Thyroid gland (tissue), 4 donors: ENCODE measurements around the gene STAG1. TPM values are rescaled to one million over a fixed set of nuclear protein-coding genes. Genes with fewer than 3 reads are reported as not detected.
A peak's percentile ranks its signal among the peaks of the same experiment; 100 is the strongest.

Source experiments
- DNase-seq, 2 donors: peaks; one replicate each; pipeline ENCODE4 v3.0.0-alpha.2; 2019
- H3K27ac ChIP-seq, 3 donors: fragments of 200-600 bp; sonication (generic); 1 replicate in 2 of 3; 2 replicates in 1 of 3; pipeline ENCODE4 v1.5.1; 2016 to 2019; ENCODE audit warnings: mild to moderate bottlenecking in 1 of 3, moderate library complexity in 1 of 3
- H3K27me3 ChIP-seq: fragments of 200-600 bp; sonication (generic); one replicate; pipeline ENCODE4 v1.5.1; 2019
- H3K36me3 ChIP-seq, 2 donors: fragments of 200-600 bp; sonication (generic); one replicate each; pipeline ENCODE4 v1.5.1; 2016 to 2019
- H3K4me1 ChIP-seq, 2 donors: fragments of 200-600 bp; sonication (generic); one replicate each; pipeline ENCODE4 v1.5.1; 2017 to 2019
- H3K4me3 ChIP-seq, 3 donors: fragments of 200-600 bp; sonication (generic); replicated peaks in 1 of 3; 1 replicate in 2 of 3; 2 replicates in 1 of 3; pipeline ENCODE4 v1.5.1; 2016; ENCODE audit warnings: mild to moderate bottlenecking in 1 of 3
- H3K9me3 ChIP-seq: fragments of 200-600 bp; sonication (generic); one replicate; pipeline ENCODE4 v1.5.1; 2017
- CTCF ChIP-seq, 6 experiments: fragments of 200-600 bp in 3 of 6; fragments of 450-650 bp in 3 of 6; sonication (generic) in 3 of 6; IDR thresholded peaks; one replicate each; pipeline ENCODE4 v1.5.1; 2016 to 2019; ENCODE audit warnings: antibody characterized with exemption in 6 of 6, mild to moderate bottlenecking in 2 of 6, inconsistent platforms in 1 of 6, moderate library complexity in 1 of 6
- POLR2A ChIP-seq, 2 donors: fragments of 450-650 bp; IDR thresholded peaks; one replicate each; pipeline ENCODE4 v1.6.1; 2017; ENCODE audit warnings: antibody characterized with exemption in 2 of 2, mild to moderate bottlenecking in 2 of 2, moderate library complexity in 1 of 2
- WGBS, 2 donors: methylation state at CpG; one replicate each; pipeline ENCODE4 v1.1.5; 2017; 5-methylcytosine and 5-hydroxymethylcytosine counted together
- intact Hi-C: fragments of 100-400 bp; cut with DNase I; formaldehyde crosslinking; loops from one replicate; pipeline ENCODE4 v1.15.1; 2023
- total RNA-seq, 4 donors: library from RNA; depleted of rRNA; stranded (reverse); fragments of >200 nt; gene quantifications; one replicate each; pipeline ENCODE4 v1.2.3, GENCODE V29; 2016

The STAG1 gene
- total RNA-seq, 4 donors from 2014 or later: 50.5 to 68.8 (median 54.4) TPM

GRCh38 chr3:136353461-136353860 is 398.7 kb downstream of the STAG1 start:
- no peaks in the 10 kb centered on the region for H3K4me1 ChIP-seq
- TF ChIP-seq POLR2A (IDR thresholded peaks at IDR 0.05) (no peak), CTCF (IDR thresholded peaks at IDR 0.05) (no peak)
- no peaks in the 10 kb centered on the region for H3K27me3 ChIP-seq
- no peak overlapping the region for H3K4me3 ChIP-seq
- DNase-seq: no peak
- intact Hi-C loops: no loop called here
- H3K9me3 ChIP-seq: no peaks in the 10 kb centered on the region
- H3K27ac ChIP-seq: no peak overlapping the region
- H3K36me3 ChIP-seq: no peaks in the 10 kb centered on the region
- WGBS, 2 donors: 86 to 89% methylated on average over 2 of the region's 2 CpGs

DNA sequence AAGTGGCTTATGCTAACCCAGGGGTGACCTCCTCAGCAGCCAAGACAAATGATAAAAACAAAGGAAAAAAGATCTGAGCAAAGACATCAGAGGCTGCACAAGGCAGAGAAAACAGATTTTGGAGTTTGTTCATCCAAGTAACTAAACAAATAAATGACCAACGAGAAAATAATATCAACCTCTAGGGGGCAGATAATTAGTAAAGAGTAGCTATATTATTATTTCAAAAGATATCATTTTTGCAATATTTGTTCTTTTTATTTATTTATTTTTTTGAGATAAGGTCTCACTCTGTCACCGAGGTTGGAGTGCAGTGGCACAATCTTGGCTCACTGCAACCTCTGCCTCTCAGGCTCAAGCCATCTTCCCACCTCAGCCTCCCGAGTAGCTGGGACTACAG is 400.3 kb downstream of the STAG1 start:
- no peak overlapping the region for H3K27ac ChIP-seq
- 74 to 77% methylated on average over 3 of the region's 3 CpGs for WGBS, 2 donors
- TF ChIP-seq CTCF (IDR thresholded peaks at IDR 0.05): peak in 2 of 6 experiments; percentile 11 to 26
- TF ChIP-seq POLR2A (IDR thresholded peaks at IDR 0.05): no peak
- no peak for DNase-seq
- H3K27me3 ChIP-seq: no peaks in the 10 kb centered on the region
- H3K4me3 ChIP-seq: no peak overlapping the region
- no peaks in the 10 kb centered on the region for H3K4me1 ChIP-seq
- intact Hi-C loops: no loop called here
- no peaks in the 10 kb centered on the region for H3K36me3 ChIP-seq
- no peaks in the 10 kb centered on the region for H3K9me3 ChIP-seq

DNA sequence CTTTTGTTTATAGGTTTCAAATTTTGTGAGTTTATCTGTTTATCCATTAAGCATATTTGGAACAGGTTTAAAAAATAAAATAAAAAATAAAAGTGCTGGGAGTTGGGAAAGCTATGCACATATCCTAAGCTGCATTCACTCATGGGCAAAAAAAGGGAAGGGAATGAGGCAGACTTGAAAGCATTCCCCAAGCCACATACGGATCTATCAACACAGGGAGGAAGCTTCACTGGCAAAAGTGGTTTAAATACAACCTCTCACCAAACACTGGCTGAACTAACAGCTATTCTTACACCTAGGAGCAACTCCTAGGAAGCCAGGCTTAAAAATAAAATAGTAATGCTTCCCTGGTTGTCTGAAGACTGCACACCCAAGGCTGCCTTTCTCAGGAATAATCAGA is 400.8 kb downstream of the STAG1 start:
- Histone ChIP-seq H3K4me1 (no peaks in the 10 kb centered on the region), H3K4me3 (no peak overlapping the region), H3K9me3 (no peaks in the 10 kb centered on the region), H3K27ac (no peak overlapping the region), H3K36me3 (no peaks in the 10 kb centered on the region), H3K27me3 (no peaks in the 10 kb centered on the region)
- 91% methylated on average over 1 of the region's 1 CpG for WGBS, 2 donors
- no peak for DNase-seq
- no peak for TF ChIP-seq CTCF (IDR thresholded peaks at IDR 0.05)
- TF ChIP-seq POLR2A (IDR thresholded peaks at IDR 0.05): no peak
- intact Hi-C loops: no loop called here

- TF ChIP-seq CTCF (IDR thresholded peaks at IDR 0.05) (no peak), POLR2A (IDR thresholded peaks at IDR 0.05) (no peak)
- DNase-seq: no peak
- 83 to 95% methylated on average over 2 of the region's 2 CpGs for WGBS, 2 donors
- intact Hi-C loops: no loop called here
- no peak overlapping the region for H3K4me3 ChIP-seq
- no peaks in the 10 kb centered on the region for H3K4me1 ChIP-seq
- H3K27me3 ChIP-seq: no peaks in the 10 kb centered on the region
- no peak overlapping the region for H3K27ac ChIP-seq
- H3K9me3 ChIP-seq: no peaks in the 10 kb centered on the region
- no peaks in the 10 kb centered on the region for H3K36me3 ChIP-seq
Observed at GRCh38 chr3:136350557-136350956, 401.6 kb downstream of the STAG1 start.

- Histone ChIP-seq H3K36me3 (no peaks in the 10 kb centered on the region), H3K27ac (no peak overlapping the region), H3K4me1 (no peaks in the 10 kb centered on the region), H3K4me3 (no peak overlapping the region), H3K27me3 (no peaks in the 10 kb centered on the region), H3K9me3 (no peaks in the 10 kb centered on the region)
- TF ChIP-seq CTCF (IDR thresholded peaks at IDR 0.05) (no peak), POLR2A (IDR thresholded peaks at IDR 0.05) (no peak)
- WGBS, 2 donors: 83 to 85% methylated on average over 1 of the region's 1 CpG
- intact Hi-C loops: no loop called here
- no peak for DNase-seq
Observed at GRCh38 chr3:136350132-136350531, 402.0 kb downstream of the STAG1 start.
